Mesothelial cell of epicardium (in vitro differentiated cells): Measurements from ENCODE around the gene TMEM269. TPM values are rescaled to one million over a fixed set of nuclear protein-coding genes. Genes with fewer than 3 reads are reported as not detected.

Experiments used
- DNase-seq, 2 experiments: peaks; one replicate each; pipeline ENCODE4 v3.0.0; 2021; ENCODE audit warnings: low spot score in 2 of 2; ENCODE audit not compliant: unreplicated experiment in 2 of 2
- H3K27ac Mint-ChIP-seq: 2 replicates; pipeline ENCODE4 v1.8.0; 2021; ENCODE audit warnings: mixed read lengths
- H3K27me3 Mint-ChIP-seq: 2 replicates; pipeline ENCODE4 v1.8.0; 2021; ENCODE audit warnings: low read depth, mixed read lengths
- H3K36me3 Mint-ChIP-seq: 2 replicates; pipeline ENCODE4 v1.8.0; 2021; ENCODE audit warnings: mixed read lengths
- H3K4me1 Mint-ChIP-seq: 2 replicates; pipeline ENCODE4 v1.8.0; 2021; ENCODE audit warnings: mixed read lengths
- H3K4me3 Mint-ChIP-seq: 2 replicates; pipeline ENCODE4 v1.8.0; 2021; ENCODE audit warnings: mild to moderate bottlenecking, moderate library complexity, mixed read lengths
- H3K9me3 Mint-ChIP-seq: 2 replicates; pipeline ENCODE4 v1.8.0; 2021; ENCODE audit warnings: mixed read lengths
- CTCF ChIP-seq: fragments of 200-600 bp; sonication (generic); IDR thresholded peaks from one replicate; pipeline ENCODE4 v1.5.0; 2021; ENCODE audit warnings: antibody characterized with exemption; ENCODE audit not compliant: unreplicated experiment
- total RNA-seq: library from RNA; stranded (reverse); gene quantifications from 3 replicates; pipeline ENCODE4 v1.2.1, GENCODE V29; 2021

Gene TMEM269
- total RNA-seq, 1 donor from 2014 or later, result 0.98 TPM

DNA sequence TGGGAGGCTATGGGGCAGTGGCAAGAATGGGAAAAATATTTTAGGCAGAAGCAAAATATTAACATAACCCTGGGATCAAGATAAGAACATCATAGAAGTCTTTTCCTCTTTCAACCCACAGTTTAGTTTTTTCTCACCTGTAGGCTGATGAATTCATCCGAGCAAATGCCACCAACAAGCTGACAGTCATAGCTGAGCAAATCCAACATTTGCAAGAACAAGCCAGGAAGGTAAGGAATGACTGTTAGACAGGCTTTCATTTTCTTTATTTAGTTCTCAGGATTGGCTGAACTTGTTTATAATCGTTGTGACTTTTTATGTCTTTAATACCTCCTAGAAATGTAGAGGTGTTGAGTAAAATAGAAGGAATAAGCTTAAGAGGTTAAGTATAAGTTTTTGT, 11.4 kb upstream of the TMEM269 start:
- Mint-ChIP-seq H3K27ac (no peak overlapping the region), H3K9me3 (no peaks in the 10 kb centered on the region), H3K4me1 (peaks cover 6% of the 10 kb centered on the region), H3K36me3 (peaks cover 41% of the 10 kb centered on the region), H3K4me3 (no peak overlapping the region), H3K27me3 (no peaks in the 10 kb centered on the region)
- TF ChIP-seq CTCF, result no peak
- no peak for DNase-seq

GRCh38 chr1:42774928-42775526, 9.8 kb upstream of the TMEM269 start:
- no peak for DNase-seq
- no peak for TF ChIP-seq CTCF
- no peak overlapping the region for H3K4me3 Mint-ChIP-seq
- peaks cover 41% of the 10 kb centered on the region for H3K36me3 Mint-ChIP-seq
- H3K9me3 Mint-ChIP-seq, result no peaks in the 10 kb centered on the region
- H3K27ac Mint-ChIP-seq, result no peak overlapping the region
- no peaks in the 10 kb centered on the region for H3K27me3 Mint-ChIP-seq
- H3K4me1 Mint-ChIP-seq, result peaks cover 3% of the 10 kb centered on the region

- Mint-ChIP-seq H3K4me1 (no peaks in the 10 kb centered on the region), H3K27ac (no peak overlapping the region), H3K27me3 (no peaks in the 10 kb centered on the region), H3K36me3 (peaks cover 44% of the 10 kb centered on the region), H3K9me3 (no peaks in the 10 kb centered on the region), H3K4me3 (no peak overlapping the region)
- no peak for TF ChIP-seq CTCF
- no peak for DNase-seq
Measured at GRCh38 chr1:42776502-42776901, 8.3 kb upstream of the TMEM269 start.

GRCh38 chr1:42777852-42778251, 6.9 kb upstream of the TMEM269 start:
- DNase-seq, result no peak
- Mint-ChIP-seq H3K36me3 (peaks cover 48% of the 10 kb centered on the region), H3K4me1 (no peaks in the 10 kb centered on the region), H3K27ac (no peak overlapping the region), H3K4me3 (no peak overlapping the region), H3K9me3 (no peaks in the 10 kb centered on the region), H3K27me3 (no peaks in the 10 kb centered on the region)
- TF ChIP-seq CTCF, result peak; percentile 37

DNA sequence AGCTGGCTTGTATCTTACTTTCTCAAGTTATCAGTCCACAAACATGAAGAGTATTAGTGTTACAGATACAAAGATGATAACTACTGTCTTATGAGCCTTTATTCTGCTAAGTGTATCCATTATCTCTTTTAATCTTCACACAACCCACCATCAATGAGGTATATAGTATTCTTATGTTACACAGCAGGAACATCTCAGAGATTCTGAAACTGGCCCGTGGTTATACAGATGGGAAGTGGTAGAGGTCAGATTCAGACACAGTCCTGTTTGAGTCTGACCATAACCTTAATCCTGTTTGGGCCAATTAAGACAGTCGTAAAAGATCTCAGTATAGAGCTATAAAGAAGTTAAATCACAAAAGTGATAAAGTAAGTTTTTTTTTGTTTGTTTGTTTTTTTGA, 5.1 kb upstream of the TMEM269 start:
- TF ChIP-seq CTCF, result no peak
- Mint-ChIP-seq H3K36me3 (peaks cover 56% of the 10 kb centered on the region), H3K4me3 (no peak overlapping the region), H3K27me3 (no peaks in the 10 kb centered on the region), H3K9me3 (no peaks in the 10 kb centered on the region), H3K27ac (no peak overlapping the region), H3K4me1 (no peaks in the 10 kb centered on the region)
- DNase-seq, result no peak

GRCh38 chr1:42780176-42780575, 4.6 kb upstream of the TMEM269 start:
- Mint-ChIP-seq H3K36me3 (peaks cover 52% of the 10 kb centered on the region), H3K27me3 (no peaks in the 10 kb centered on the region), H3K4me1 (no peaks in the 10 kb centered on the region), H3K9me3 (no peaks in the 10 kb centered on the region), H3K4me3 (no peak overlapping the region), H3K27ac (no peak overlapping the region)
- TF ChIP-seq CTCF, result no peak
- no peak for DNase-seq
